GM21717 (cell line): ENCODE results near the gene FOXI2.

Experiments
- ATAC-seq: cut with Tn5 transposase; IDR thresholded peaks from one replicate; pipeline ENCODE4 v1.9.1; 2021; ENCODE audit warnings: mild to moderate bottlenecking, moderate library complexity; ENCODE audit not compliant: unreplicated experiment

The FOXI2 gene

GRCh38 chr10:127740596-127740995, 3.6 kb downstream of the FOXI2 start:
- no peak for ATAC-seq

GRCh38 chr10:127743205-127743604, 6.2 kb downstream of the FOXI2 start:
- no peak for ATAC-seq

- ATAC-seq = no peak
Observed at GRCh38 chr10:127744956-127745355, 8.0 kb downstream of the FOXI2 start.

- no peak for ATAC-seq
Observed at GRCh38 chr10:127745861-127746260, 8.9 kb downstream of the FOXI2 start.

GRCh38 chr10:127755753-127756152, 18.8 kb downstream of the FOXI2 start:
- ATAC-seq = no peak

GRCh38 chr10:127756264-127756663, 19.3 kb downstream of the FOXI2 start:
- ATAC-seq = no peak

GRCh38 chr10:127757033-127757432, 20.0 kb downstream of the FOXI2 start:
- ATAC-seq = no peak

GRCh38 chr10:127759276-127759675, 22.3 kb downstream of the FOXI2 start:
- no peak for ATAC-seq

- no peak for ATAC-seq
Observed at GRCh38 chr10:127762925-127763324, 25.9 kb downstream of the FOXI2 start.

- ATAC-seq = no peak
Observed at GRCh38 chr10:127774766-127775559, 38.0 kb downstream of the FOXI2 start.

- no peak for ATAC-seq
Observed at GRCh38 chr10:127776816-127777215, 39.8 kb downstream of the FOXI2 start.

- no peak for ATAC-seq
Observed at GRCh38 chr10:127781412-127781811, 44.4 kb downstream of the FOXI2 start.

- ATAC-seq = no peak
Observed at GRCh38 chr10:127787873-127788272, 50.9 kb downstream of the FOXI2 start.

GRCh38 chr10:127790066-127790624, 53.2 kb downstream of the FOXI2 start:
- no peak for ATAC-seq
